IPS DF 4.7 (cell line): Measurements from ENCODE around the gene VWF.
"Not testable (repeated sequence)": the region's sequence is repeated elsewhere in the genome, so short reads cannot be mapped to it uniquely, and the experiment has no call there.

Experiments
- DNase-seq: peaks from one replicate; pipeline ENCODE4 v3.0.0-alpha.2; 2013; ENCODE audit warnings: low spot score; ENCODE audit errors: extremely low read depth

VWF gene

GRCh38 chr12:6145564-6145963 is 21.1 kb upstream of the VWF start:
- DNase-seq: no peak

DNA sequence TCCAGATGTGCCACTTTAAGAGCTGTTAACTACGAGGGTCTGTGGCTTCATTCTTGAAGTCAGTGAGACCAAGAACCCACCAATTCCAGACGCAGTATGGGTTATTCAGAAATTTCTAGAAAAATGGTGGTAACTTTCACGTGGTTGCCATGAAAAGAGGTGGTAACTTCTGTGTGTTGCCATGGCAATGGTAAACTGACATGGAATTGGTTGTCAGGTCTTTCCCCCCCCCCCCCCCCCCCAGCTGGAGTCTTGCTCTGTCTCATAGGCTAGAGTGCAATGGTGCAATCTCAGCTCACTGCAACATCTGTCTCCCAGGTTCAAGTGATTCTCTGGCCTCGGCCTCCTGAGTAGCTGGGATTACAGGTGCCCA is 18.8 kb upstream of the VWF start:
- DNase-seq: no peak

DNA sequence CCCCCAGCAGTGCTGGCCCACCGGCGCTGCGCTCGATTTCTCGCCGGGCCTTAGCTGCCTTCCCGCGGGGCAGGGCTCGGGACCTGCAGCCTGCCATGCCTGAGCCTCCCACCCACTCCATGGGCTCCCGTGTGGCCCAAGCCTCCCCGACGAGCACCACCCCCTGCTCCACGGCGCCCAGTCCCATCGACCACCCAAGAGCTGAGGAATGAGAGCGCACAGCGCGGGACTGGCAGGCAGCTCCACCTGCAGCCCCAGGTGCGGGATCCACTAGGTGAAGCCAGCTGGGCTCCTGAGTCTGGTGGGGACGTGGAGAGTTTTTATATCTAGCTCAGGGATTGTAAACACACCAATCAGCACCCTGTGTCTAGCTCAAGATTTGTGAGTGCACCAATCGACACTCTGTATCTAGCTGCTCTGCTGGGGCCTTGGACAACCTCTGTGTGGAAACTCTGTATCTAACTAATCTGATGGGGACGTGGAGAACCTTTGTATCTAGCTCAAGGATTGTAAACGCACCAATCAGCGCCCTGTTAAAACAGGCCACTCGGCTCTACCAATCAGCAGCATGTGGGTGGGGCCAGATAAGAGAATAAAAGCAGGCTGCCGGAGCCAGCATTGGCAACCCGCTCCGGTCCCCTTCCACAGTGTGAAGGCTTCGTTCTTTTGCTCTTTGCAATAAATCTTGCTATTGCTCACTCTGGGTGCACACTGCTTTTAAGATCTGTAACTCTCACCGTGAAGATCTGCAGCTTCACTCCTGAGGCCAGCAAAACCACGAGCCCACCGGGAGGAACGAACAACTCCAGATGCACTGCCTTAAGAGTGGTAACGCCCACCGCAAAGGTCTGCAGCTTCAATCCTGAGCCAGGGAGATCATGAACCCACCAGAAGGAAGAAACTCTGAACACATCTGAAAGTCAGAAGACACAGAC is 18.2 kb upstream of the VWF start:
- not testable (repeated sequence) for DNase-seq

DNA sequence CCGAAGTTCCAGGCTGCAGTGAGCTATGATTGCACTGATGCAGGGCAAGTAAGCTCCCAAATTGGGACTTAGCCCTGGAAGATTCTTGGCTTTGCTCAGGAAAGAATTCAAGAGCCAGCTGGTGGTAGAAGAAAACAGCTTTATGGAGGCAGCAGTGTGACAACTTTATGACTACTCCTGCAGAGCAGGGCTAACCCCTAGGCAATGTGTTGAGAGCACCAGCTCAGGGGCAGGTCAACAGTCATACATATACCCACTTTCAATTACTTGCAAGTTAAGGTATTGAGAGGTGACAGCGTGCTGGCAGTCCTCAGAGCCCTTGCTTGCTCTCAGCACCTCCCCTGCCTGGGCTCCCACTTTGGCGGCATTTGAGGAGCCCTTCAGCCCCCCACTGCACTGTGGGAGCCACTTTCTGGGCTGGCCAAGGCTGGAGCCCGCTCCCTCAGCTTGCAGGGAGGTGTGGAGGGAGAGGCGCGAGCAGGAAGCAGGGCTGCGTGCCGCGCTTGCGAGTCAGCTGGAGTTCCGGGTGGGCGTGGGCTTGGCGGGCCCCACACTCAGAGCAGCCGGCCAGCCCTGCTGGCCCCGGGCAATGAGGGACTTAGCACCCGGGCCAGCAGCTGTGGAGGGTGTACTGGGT is 17.4 kb upstream of the VWF start:
- DNase-seq: not testable (repeated sequence)

DNA sequence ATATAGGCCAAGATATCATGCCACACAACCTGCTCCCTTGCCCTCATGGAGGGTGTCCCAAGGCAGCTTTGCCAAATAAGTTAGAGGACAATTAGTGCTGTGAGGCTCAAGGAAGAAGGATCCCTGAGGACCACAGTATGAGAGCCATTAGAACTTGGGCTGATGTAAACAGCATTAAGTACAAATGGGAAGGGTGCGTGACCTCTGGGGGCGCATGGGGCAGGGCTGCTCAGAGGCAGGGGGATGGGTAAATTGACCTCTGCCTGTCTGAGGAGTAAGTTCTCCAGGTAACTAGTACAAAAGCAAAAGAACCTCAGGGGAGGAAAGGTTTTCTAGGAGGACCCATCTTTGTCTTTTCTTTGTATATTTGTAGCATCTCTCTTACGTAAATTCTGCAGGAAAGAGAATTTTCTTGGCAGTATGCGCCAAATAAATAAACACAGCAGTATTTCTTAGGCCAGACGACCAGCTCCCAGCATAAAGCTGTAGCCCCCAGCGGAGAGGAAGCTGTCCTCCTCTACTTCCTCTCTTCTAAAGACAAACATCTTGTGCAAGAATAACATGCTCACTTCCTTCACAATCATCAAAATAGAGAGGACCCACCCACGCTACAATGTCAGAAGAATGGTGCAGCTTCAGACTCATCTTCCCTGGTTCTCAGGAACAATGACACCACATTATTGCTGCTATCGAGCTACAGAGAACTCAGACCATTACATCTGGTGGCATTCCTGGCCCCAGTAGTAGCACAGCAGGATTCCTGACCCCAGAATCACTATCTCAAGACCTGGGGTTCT is 16.4 kb upstream of the VWF start:
- no peak for DNase-seq

DNA sequence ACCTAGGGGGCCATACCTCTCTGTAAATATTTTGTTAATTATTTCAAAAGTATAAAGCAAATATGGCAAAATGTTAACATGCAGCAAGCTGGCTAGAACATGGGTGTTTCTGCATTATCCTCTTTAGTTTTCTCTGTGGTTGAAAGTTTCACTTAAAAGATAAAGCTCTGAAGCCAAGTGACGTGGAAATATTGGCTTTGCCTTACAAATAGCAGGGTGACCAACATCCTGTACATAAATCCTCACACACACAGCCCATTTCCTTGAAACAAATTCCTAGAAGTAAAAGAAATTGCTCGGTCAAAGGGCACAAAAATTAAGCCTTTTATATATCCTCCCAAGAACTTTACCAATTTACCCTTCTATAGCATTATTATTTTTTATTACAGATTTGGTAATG is 10.6 kb upstream of the VWF start:
- DNase-seq: no peak

DNA sequence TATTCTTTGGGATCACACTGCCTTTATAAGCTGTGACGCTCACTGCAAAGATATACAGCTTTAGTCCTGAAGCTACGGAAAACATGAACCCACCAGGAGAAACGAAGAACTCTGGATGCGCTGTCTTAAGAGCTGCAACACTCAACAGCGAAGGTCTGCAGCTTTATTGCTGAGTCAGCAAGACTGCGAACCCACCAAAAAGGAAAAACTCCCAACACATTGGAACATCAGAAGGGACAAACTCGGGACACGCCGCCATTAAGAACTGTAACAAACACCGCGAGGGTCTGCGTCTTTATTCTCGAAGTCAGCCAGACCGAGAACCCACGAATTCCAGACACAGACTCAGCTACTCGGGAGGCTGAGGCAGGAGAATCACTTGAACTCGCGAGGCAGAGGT is 9.2 kb upstream of the VWF start:
- DNase-seq: no peak

DNA sequence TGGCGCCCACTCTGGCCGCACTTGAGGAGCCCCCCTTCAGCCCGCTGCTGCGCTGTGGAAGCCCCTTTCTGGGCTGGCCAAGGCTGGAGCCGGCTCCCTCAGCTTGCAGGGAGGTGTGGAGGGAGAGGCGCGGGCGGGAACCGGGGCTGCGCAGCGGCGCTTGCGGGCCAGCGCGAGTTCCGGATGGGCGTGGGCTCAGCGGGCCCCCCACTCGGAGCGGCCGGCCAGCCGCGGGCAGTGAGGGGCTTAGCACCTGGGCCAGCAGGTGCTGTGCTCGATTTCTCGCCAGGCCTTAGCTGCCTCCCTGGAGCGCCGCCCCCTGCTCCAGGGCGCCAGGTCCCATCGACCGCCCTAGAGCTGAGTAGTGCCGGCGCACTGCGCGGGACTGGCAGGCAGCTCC is 8.0 kb upstream of the VWF start:
- no peak for DNase-seq

DNA sequence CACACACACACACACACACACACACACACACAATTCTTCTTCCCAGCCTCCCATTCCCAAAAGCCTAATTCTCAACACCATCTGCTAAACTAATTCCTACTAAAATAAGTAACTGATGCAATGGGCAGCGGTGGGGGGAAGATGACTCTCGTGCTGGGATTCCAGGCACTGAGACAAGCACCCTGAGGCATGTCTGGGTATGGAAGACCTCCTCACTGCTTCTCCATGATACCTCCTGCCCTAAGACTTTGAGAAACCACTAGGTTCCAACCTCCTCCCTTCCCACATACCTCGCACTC is 789 bp upstream of the VWF start:
- DNase-seq: no peak

- no peak for DNase-seq
Observed at GRCh38 chr12:6123258-6123657, 1.2 kb downstream of the VWF start.

DNA sequence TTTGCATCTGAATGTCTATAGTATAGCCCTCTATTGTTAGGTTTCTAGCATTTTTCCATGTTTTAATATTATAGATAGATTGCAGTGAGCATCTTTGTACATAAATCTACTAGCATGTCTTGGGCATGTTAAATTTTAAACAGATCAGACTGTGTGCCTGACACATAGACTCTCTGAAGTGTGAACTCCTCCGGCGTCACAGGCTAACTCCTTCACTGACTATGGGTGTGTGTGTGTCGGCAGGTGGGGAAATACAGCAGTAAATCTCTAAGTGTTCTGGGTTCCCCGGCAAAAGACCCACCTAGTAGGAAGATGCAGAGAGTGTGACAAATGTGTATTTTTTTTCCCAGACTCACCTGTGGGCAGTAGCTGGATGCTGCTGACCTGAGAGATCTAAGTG is 2.3 kb downstream of the VWF start:
- DNase-seq: no peak

GRCh38 chr12:6120796-6121473 is 3.5 kb downstream of the VWF start:
- no peak for DNase-seq

- DNase-seq: no peak
Observed at GRCh38 chr12:6118891-6119568, 5.4 kb downstream of the VWF start.

GRCh38 chr12:6116471-6117021 is 7.9 kb downstream of the VWF start:
- no peak for DNase-seq

DNA sequence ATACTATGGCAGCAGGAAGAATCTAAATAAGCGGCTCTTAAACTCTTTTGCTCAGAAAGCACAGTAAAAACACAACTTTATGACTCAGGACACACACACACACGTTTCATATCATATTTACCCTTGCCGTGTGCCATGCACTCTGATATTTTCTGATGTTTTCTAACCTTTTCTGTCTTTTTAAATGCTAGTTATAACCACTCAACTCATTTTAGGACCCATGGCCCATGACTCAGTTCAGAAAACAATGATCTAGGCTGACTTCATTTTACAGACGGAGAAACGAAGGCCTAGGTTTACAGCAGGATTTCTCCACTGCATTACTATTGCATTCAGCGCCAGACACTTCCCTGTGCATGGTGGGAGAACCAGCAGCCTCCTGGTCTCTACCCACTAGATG is 9.1 kb downstream of the VWF start:
- DNase-seq: no peak

- no peak for DNase-seq
Observed at GRCh38 chr12:6114476-6114870, 10.0 kb downstream of the VWF start.

DNA sequence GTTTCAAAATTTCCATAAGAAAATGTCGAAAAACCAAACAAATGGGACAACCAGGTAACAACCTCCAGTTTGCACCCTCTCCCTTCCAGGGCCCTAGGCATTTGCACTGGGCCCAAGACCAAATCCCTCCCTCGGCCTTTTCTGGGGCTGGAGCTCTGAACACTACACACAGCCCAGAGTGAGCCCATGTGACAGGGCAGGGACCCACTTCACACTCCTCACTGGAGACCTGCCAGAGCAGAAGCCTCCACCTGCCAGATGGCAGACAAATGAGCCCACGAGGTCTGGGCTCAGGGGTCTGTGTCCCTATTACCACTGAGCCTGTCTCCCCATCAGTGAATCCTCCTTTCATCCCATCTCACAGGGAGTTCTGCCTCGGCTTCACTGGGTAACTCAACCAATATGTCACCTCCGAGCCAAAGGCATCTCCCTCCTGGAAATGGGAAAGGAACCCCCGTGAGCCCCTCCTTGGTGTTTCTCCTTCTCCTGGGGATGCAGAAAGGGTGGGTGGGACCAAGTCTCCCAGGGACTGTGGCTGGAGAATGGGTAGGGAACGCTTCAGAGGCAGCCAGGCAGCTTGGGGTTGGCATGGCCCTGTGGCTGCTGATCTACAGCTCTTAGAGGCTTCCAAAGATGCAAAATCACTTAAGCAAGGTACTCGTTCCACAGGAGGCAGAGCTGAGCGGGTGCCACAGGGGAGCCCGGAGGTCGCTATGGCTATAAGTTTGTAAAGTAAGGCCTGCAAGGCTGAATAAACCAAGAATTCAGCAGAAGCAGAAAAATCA is 10.6 kb downstream of the VWF start:
- no peak for DNase-seq

DNA sequence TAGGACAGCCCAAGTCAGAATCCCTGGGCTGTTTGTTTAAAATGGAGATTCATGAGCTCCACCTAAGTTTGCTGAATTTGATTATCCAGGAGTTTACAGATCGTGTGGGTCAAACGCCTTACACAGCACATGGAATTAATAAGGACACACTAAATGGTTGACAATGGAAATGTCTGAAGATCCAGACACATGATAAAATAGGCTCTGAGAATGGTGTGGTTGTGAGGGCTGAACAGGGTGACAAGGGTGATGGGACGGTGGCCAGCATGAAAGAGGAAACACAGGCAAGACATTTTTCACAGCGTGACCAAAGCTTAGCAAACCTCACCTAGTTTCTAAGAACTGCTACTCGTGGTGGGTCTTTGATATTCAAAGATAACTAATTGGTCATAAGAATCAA is 12.5 kb downstream of the VWF start:
- no peak for DNase-seq

- no peak for DNase-seq
Observed at GRCh38 chr12:6110006-6110405, 14.5 kb downstream of the VWF start.

- DNase-seq: no peak
Observed at GRCh38 chr12:6106218-6106617, 18.3 kb downstream of the VWF start.
